ENCODE results near the gene CTIF.

GRCh38 chr18:48779462-48779861 lies 240.6 kb downstream of the CTIF start:
- TF ChIP-seq POLR2AphosphoS5 (IDR thresholded peaks at IDR 0.05) (no peak), POLR2A (IDR thresholded peaks at IDR 0.05) (no peak)
- TF ChIP-seq, protein P1, sequence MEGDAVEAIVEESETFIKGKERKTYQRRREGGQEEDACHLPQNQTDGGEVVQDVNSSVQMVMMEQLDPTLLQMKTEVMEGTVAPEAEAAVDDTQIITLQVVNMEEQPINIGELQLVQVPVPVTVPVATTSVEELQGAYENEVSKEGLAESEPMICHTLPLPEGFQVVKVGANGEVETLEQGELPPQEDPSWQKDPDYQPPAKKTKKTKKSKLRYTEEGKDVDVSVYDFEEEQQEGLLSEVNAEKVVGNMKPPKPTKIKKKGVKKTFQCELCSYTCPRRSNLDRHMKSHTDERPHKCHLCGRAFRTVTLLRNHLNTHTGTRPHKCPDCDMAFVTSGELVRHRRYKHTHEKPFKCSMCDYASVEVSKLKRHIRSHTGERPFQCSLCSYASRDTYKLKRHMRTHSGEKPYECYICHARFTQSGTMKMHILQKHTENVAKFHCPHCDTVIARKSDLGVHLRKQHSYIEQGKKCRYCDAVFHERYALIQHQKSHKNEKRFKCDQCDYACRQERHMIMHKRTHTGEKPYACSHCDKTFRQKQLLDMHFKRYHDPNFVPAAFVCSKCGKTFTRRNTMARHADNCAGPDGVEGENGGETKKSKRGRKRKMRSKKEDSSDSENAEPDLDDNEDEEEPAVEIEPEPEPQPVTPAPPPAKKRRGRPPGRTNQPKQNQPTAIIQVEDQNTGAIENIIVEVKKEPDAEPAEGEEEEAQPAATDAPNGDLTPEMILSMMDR (IDR thresholded peaks at IDR 0.05 in 8 of 11, conservative IDR thresholded peaks at IDR 0.05 in 3 of 11): no peak
